ENCODE results near the gene CCDC149.

GRCh38 chr4:24806206-24806990, 106.4 kb downstream of the CCDC149 start:
- TF ChIP-seq CTCF (conservative IDR thresholded peaks at IDR 0.05): no peak
- no peak for TF ChIP-seq EZH2 (IDR thresholded peaks at IDR 0.05; ENCODE audit: low read depth)

All from PC-9 (cell line).